ENCODE data around the gene ATP2B2.

ATP2B2 gene

DNA sequence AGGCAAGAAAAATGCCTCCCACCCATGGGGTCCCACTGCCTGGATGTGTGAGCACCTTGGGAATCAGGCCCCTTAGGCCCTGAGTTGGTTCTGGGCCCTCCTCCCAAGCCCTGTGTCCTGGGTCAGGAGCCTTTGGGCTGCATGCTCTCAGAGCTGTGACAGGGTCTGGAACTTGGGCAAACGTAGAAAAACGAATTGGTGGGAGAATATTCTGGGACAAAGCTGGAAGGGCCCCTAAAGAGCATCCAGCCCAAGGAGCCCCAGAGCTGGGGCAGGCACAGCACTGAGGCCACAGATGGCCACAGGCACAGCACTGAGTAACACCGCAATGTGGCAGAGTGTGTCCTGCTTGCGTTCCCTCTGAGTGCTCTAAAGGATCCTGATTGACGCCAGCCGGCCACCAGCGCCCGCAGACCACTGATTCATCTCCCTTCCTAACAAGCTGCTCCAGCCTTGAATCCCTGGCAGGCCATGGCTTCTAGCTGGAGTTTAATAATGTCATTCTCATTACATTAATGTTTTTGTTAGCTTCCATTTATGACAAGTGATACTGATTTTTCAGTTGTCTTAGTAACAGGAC is 165.9 kb downstream of the ATP2B2 start:
- Histone ChIP-seq H3K4me1 (ENCODE audit: control insufficient read depth in 1 of 2, insufficient read depth in 2 of 2, low read length in 2 of 2) (no peaks in the 10 kb centered on the region), H3K27me3 (ENCODE audit: low read depth, low read length) (no peaks in the 10 kb centered on the region), H3K27ac (ENCODE audit: low read length) (no peak overlapping the region), H3K9me3 (ENCODE audit: control insufficient read depth in 1 of 2, low read length in 2 of 2) (no peaks in the 10 kb centered on the region), H3K36me3 (ENCODE audit: control insufficient read depth in 1 of 2, insufficient read depth in 2 of 2, low read length in 2 of 2) (no peaks in the 10 kb centered on the region), H3K4me3 (ENCODE audit: low read depth in 1 of 2, low read length in 2 of 2) (no peak overlapping the region)

DNA sequence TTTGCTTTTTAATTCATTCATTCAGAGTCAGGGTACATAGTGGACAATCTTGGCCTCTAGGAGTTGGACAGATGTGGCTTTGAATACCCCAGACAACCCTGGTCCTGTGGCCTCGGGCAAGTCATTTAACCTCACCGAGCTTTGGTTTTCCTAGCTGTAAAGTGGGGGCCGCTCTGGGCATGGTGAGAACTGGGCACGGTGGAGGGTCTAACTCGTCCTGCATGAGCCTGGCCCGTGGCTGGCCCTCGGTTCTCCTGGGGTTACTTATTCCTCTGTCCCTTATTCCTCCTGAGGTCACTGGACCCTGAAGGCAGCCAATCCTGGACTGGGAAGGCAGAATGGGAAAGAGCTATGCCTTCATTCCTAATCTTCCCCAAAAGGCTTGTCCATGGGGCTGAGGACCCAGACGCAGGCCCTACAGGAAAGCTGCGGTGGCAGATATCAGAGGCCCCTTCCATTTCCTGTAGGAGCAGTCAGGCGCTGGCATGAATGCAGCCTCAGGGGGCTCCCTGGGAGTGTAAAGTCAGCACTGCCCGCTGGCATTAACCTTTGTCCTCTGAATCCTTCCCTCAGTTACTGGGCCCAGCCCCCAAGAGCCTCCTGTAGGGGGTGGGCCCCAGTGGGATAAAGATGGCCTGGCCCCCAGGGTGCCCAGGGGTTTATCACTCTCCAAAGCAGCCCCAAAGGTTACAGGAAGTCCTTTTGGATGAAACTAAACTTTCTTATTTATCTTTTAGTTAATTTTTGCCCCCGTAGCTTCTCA is 166.6 kb downstream of the ATP2B2 start:
- no peaks in the 10 kb centered on the region for H3K9me3 ChIP-seq (ENCODE audit: control insufficient read depth in 1 of 2, low read length in 2 of 2)
- no peaks in the 10 kb centered on the region for H3K4me1 ChIP-seq (ENCODE audit: control insufficient read depth in 1 of 2, insufficient read depth in 2 of 2, low read length in 2 of 2)
- H3K36me3 ChIP-seq (ENCODE audit: control insufficient read depth in 1 of 2, insufficient read depth in 2 of 2, low read length in 2 of 2): no peaks in the 10 kb centered on the region
- H3K27me3 ChIP-seq (ENCODE audit: low read depth, low read length): no peaks in the 10 kb centered on the region
- no peak overlapping the region for H3K4me3 ChIP-seq (ENCODE audit: low read depth in 1 of 2, low read length in 2 of 2)
- no peak overlapping the region for H3K27ac ChIP-seq (ENCODE audit: low read length)

DNA sequence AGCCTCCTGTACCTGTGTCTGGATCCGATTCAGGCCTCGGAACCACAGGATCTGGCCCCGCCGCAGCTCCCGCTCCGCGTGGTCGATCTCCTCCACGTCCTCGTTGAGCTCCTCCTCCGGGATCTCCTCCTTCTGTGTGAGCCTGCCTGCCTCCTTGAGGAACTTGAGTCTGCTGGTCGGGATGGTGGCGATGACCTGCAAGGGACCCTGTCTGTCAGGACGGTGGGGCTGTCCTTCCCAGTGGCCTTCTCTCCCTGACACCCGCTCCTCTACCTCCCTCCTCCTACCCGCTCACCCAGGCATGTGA is 167.3 kb downstream of the ATP2B2 start:
- no peak overlapping the region for H3K27ac ChIP-seq (ENCODE audit: low read length)

DNA sequence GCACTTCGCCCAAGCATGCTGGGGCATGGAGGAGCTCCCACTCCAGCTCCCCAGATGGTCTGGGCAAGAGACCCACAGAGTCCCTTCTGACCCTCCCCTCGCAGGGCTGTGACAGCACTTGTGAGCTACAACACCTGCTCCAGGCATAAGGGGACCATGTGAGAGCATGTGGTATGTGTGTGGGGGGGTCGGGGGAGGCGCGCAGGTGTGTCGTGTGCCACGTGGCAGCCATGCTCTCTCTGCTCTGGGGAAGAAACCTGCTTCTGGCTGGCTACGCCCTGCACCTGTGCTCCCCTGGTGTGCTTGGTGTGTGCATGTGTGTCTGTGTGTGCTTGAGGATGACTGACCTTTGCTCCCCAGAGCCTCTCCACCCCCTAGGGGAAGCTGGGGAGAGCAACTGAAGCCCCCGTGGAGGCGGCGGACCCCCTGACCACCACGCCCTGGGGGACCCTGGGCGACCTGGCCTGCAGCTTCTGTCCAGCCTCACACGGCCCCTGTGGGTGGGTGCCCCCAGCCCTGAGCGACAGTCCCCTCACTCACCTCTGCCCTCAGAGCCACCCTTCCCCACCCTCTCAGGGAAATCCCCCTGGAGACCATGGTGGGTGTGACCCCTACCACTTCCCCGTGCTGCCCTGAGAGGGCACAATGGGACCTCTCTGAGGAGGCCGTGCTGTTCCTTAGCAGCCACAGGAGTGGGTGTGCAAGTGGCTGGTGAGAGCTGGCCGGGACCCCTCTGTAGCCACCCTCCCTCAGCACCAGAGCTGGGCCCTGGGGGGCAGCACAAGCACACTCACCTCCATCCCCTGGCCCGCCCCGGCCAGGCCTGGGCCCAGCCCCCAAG is 167.8 kb downstream of the ATP2B2 start:
- H3K4me3 ChIP-seq (ENCODE audit: low read depth in 1 of 2, low read length in 2 of 2): no peak overlapping the region
- no peaks in the 10 kb centered on the region for H3K9me3 ChIP-seq (ENCODE audit: control insufficient read depth in 1 of 2, low read length in 2 of 2)
- no peaks in the 10 kb centered on the region for H3K36me3 ChIP-seq (ENCODE audit: control insufficient read depth in 1 of 2, insufficient read depth in 2 of 2, low read length in 2 of 2)
- no peak overlapping the region for H3K27ac ChIP-seq (ENCODE audit: low read length)
- H3K4me1 ChIP-seq (ENCODE audit: control insufficient read depth in 1 of 2, insufficient read depth in 2 of 2, low read length in 2 of 2): no peaks in the 10 kb centered on the region
- H3K27me3 ChIP-seq (ENCODE audit: low read depth, low read length): no peaks in the 10 kb centered on the region

More for the DNA sequence above, 167.3 kb downstream of the ATP2B2 start:
- H3K36me3 ChIP-seq (ENCODE audit: control insufficient read depth in 1 of 2, insufficient read depth in 2 of 2, low read length in 2 of 2): no peaks in the 10 kb centered on the region
- no peaks in the 10 kb centered on the region for H3K27me3 ChIP-seq (ENCODE audit: low read depth, low read length)
- H3K4me1 ChIP-seq (ENCODE audit: control insufficient read depth in 1 of 2, insufficient read depth in 2 of 2, low read length in 2 of 2): no peaks in the 10 kb centered on the region
- no peaks in the 10 kb centered on the region for H3K9me3 ChIP-seq (ENCODE audit: control insufficient read depth in 1 of 2, low read length in 2 of 2)
- no peak overlapping the region for H3K4me3 ChIP-seq (ENCODE audit: low read depth in 1 of 2, low read length in 2 of 2)

DNA sequence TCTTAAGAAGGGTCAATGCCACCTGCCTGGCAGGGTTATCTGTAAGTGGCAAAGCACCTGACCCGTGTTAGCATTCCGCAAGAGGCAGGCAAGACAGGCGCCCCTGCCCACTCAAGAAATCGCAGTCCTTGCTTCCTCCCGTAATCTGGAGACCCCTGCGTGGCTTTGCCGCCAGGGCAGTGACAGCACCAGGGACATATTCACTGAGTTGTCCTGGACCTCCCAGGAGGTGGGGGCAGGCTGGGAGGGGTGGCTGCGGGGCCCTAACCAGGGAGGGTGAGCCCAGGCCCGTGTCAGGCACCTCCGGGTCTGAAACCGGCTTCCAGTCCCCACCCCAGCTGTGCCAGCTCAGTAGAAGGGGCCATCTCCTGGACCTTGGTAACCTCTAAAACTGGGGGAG is 168.6 kb downstream of the ATP2B2 start:
- Histone ChIP-seq H3K36me3 (ENCODE audit: control insufficient read depth in 1 of 2, insufficient read depth in 2 of 2, low read length in 2 of 2) (no peaks in the 10 kb centered on the region), H3K27ac (ENCODE audit: low read length) (no peak overlapping the region), H3K4me1 (ENCODE audit: control insufficient read depth in 1 of 2, insufficient read depth in 2 of 2, low read length in 2 of 2) (no peaks in the 10 kb centered on the region), H3K27me3 (ENCODE audit: low read depth, low read length) (no peaks in the 10 kb centered on the region), H3K4me3 (ENCODE audit: low read depth in 1 of 2, low read length in 2 of 2) (no peak overlapping the region), H3K9me3 (ENCODE audit: control insufficient read depth in 1 of 2, low read length in 2 of 2) (no peaks in the 10 kb centered on the region)

DNA sequence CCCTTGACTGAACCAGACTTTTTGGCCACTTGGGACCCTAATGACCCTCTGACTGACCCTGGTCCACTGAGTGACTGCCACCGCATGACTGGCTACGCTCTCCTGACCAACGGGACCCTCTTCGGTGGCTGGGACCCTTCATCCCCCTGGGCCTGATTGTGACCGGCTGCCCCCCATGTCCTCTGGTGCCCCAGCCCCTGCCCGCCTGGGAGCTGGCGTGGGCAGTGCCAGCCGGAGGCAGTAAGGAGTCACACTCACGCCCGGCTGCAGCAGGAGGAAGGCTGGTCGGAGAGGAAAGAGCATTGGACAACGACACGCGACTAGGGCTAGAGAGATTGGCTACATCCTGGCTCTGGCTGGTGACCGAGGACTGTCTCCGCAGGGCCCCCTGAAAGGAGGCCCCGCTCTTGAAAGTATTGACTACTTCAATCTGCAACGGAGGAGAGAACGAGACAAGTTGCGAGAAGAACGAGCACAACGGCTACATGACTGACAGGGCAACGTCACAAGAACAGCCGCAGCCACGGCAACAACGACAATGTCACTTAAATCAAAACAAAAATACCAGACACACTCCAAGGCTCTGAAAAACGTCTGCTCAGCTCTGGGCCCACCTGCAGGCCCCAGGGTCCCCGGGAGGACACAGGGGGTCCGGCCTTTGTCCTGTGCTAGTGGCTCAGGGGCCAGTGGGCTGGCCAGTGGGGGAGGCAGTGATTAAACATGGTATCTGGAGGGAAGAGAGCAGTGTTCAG is 169.3 kb downstream of the ATP2B2 start:
- Histone ChIP-seq H3K4me3 (ENCODE audit: low read depth in 1 of 2, low read length in 2 of 2) (no peak overlapping the region), H3K4me1 (ENCODE audit: control insufficient read depth in 1 of 2, insufficient read depth in 2 of 2, low read length in 2 of 2) (no peaks in the 10 kb centered on the region), H3K27ac (ENCODE audit: low read length) (no peak overlapping the region), H3K9me3 (ENCODE audit: control insufficient read depth in 1 of 2, low read length in 2 of 2) (no peaks in the 10 kb centered on the region), H3K27me3 (ENCODE audit: low read depth, low read length) (no peaks in the 10 kb centered on the region), H3K36me3 (ENCODE audit: control insufficient read depth in 1 of 2, insufficient read depth in 2 of 2, low read length in 2 of 2) (no peaks in the 10 kb centered on the region)

DNA sequence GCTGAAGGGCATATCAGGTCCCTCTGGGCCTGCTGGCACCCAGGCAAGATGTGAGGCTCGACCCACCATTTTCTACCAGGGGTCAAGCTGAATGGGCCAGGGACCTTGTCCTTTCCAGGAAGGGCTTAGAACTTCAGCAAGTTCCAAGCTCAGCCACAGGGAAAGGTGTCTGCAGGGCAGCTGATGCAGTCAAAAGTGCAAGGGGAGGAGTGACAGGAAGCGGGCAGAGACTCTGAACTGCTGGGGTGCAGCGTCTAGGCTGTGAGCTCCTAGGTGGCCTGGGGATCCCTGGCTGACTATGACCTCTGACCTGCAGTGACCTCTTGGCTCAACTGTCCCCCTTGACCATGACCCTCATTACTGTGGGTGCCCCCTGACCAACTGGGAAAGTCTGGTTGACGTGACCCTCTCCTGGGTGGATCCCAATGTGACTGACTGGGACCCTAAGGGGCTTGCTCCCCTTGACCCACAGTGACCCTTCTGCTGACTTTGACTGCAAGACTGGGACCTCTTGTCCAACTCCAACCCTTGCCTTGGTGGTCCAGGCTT is 170.1 kb downstream of the ATP2B2 start:
- H3K27ac ChIP-seq (ENCODE audit: low read length): no peak overlapping the region
- H3K4me3 ChIP-seq (ENCODE audit: low read depth in 1 of 2, low read length in 2 of 2): no peak overlapping the region
- no peaks in the 10 kb centered on the region for H3K4me1 ChIP-seq (ENCODE audit: control insufficient read depth in 1 of 2, insufficient read depth in 2 of 2, low read length in 2 of 2)
- no peaks in the 10 kb centered on the region for H3K27me3 ChIP-seq (ENCODE audit: low read depth, low read length)
- no peaks in the 10 kb centered on the region for H3K36me3 ChIP-seq (ENCODE audit: control insufficient read depth in 1 of 2, insufficient read depth in 2 of 2, low read length in 2 of 2)
- H3K9me3 ChIP-seq (ENCODE audit: control insufficient read depth in 1 of 2, low read length in 2 of 2): no peaks in the 10 kb centered on the region

DNA sequence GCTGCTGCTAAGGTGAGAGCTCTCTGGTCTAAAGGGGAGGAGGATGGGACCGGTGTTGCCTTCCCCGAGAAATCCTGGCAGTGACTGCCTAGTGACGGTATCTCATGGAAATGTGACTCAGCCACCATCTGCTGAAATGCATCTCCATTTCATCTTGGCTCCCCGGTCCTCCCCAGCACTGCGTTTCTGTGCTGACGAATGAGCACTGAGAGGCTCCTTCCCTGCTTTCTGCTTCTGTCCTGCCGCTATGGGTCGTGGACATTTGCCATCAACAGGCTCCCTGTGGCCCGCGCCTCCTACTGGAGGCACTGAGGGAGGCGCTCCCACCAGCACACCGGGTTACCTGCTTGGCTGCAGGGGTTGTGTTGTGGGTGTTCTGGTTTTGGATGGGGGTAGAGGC is 170.9 kb downstream of the ATP2B2 start:
- no peaks in the 10 kb centered on the region for H3K36me3 ChIP-seq (ENCODE audit: control insufficient read depth in 1 of 2, insufficient read depth in 2 of 2, low read length in 2 of 2)
- no peaks in the 10 kb centered on the region for H3K27me3 ChIP-seq (ENCODE audit: low read depth, low read length)
- no peak overlapping the region for H3K27ac ChIP-seq (ENCODE audit: low read length)
- H3K4me1 ChIP-seq (ENCODE audit: control insufficient read depth in 1 of 2, insufficient read depth in 2 of 2, low read length in 2 of 2): no peaks in the 10 kb centered on the region
- H3K9me3 ChIP-seq (ENCODE audit: control insufficient read depth in 1 of 2, low read length in 2 of 2): no peaks in the 10 kb centered on the region
- H3K4me3 ChIP-seq (ENCODE audit: low read depth in 1 of 2, low read length in 2 of 2): no peak overlapping the region

DNA sequence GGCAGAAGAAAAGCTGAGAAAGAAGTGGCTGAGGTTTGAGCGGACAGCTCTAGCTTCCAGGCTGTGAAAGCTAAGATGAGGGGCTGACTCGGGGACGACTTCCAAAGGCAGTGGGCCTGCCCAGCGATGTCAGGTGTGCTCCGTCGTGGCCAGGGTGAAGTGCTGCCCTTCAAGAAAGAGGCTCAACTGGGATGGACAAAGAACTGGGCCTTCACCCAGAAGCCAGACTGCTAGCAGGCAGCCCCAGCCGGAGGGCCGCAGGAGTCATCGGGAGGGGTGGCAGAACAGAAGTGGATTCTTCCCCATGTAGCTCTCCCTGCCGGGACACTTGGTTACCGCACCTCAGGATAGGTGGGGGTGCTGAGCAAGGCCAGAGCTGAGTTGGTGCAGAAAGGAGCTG is 171.3 kb downstream of the ATP2B2 start:
- Histone ChIP-seq H3K4me1 (ENCODE audit: control insufficient read depth in 1 of 2, insufficient read depth in 2 of 2, low read length in 2 of 2) (no peaks in the 10 kb centered on the region), H3K27ac (ENCODE audit: low read length) (no peak overlapping the region), H3K9me3 (ENCODE audit: control insufficient read depth in 1 of 2, low read length in 2 of 2) (no peaks in the 10 kb centered on the region), H3K36me3 (ENCODE audit: control insufficient read depth in 1 of 2, insufficient read depth in 2 of 2, low read length in 2 of 2) (no peaks in the 10 kb centered on the region), H3K27me3 (ENCODE audit: low read depth, low read length) (no peaks in the 10 kb centered on the region), H3K4me3 (ENCODE audit: low read depth in 1 of 2, low read length in 2 of 2) (no peak overlapping the region)

DNA sequence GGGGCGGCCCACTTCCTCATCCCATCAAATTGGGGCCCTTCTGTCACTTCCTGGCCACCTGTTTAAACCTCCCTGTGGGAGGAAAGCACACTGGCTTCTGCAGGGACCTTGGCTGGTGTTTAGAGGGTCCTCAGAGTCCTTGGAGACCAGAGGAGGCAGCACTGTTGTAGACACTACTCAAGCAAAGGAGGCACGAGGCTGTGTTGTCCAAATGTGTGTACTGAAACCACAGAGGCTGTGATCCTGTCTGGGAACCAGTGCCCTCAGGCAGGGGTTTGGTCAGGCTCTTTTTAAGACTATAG is 172.1 kb downstream of the ATP2B2 start:
- no peak overlapping the region for H3K27ac ChIP-seq (ENCODE audit: low read length)
- H3K36me3 ChIP-seq (ENCODE audit: control insufficient read depth in 1 of 2, insufficient read depth in 2 of 2, low read length in 2 of 2): no peaks in the 10 kb centered on the region
- H3K27me3 ChIP-seq (ENCODE audit: low read depth, low read length): no peaks in the 10 kb centered on the region
- H3K4me3 ChIP-seq (ENCODE audit: low read depth in 1 of 2, low read length in 2 of 2): no peak overlapping the region
- H3K4me1 ChIP-seq (ENCODE audit: control insufficient read depth in 1 of 2, insufficient read depth in 2 of 2, low read length in 2 of 2): no peaks in the 10 kb centered on the region
- H3K9me3 ChIP-seq (ENCODE audit: control insufficient read depth in 1 of 2, low read length in 2 of 2): no peaks in the 10 kb centered on the region
